ENCODE measurements around the gene MCM8. TPM values are rescaled to one million over a fixed set of nuclear protein-coding genes. Genes with fewer than 3 reads are reported as not detected.
A peak's percentile ranks its signal among the peaks of the same experiment; 100 is the strongest.

MCM8 gene
- total and polyA plus RNA-seq, 2 experiments from 2014 or later, result 1.5 to 7.7 TPM

- no peak overlapping the region for H2AFZ ChIP-seq
- no peak overlapping the region for H3K4me3 ChIP-seq
- H3K27me3 ChIP-seq (replicated peaks; ENCODE audit: insufficient read depth), result peaks cover 4% of the 10 kb centered on the region; the same call in 1 of the 2 replicates
- no peak overlapping the region for H3K27ac ChIP-seq
- H3K9me2 ChIP-seq (ENCODE audit: insufficient read depth), result no peaks in the 10 kb centered on the region
- no peak for DNase-seq
- no peaks in the 10 kb centered on the region for H3K79me2 ChIP-seq (ENCODE audit: insufficient read depth)
- in situ Hi-C loops (cut with MboI), result no loop called here
- no peaks in the 10 kb centered on the region for H3K9me3 ChIP-seq (ENCODE audit: low read depth)
- H4K20me1 ChIP-seq (ENCODE audit: insufficient read depth), result no peaks in the 10 kb centered on the region
- H3K4me1 ChIP-seq (ENCODE audit: insufficient read depth), result no peaks in the 10 kb centered on the region
- H3K4me2 ChIP-seq (ENCODE audit: unreplicated experiment), result no peak overlapping the region
- whole genome bisulfite sequencing, 2 experiments (ENCODE audit: low coverage in 1 of 2, low lambda C conversion rate in 2 of 2, missing lambda C conversion rate in 2 of 2), result 96 to 98% methylated on average over 1 of the region's 1 CpG
- TF ChIP-seq EZH2phosphoT487 (IDR thresholded peaks at IDR 0.05; ENCODE audit: insufficient read depth, low read depth) (no peak), EZH2 (IDR thresholded peaks at IDR 0.05; ENCODE audit: insufficient read depth, poor library complexity, severe bottlenecking) (no peak)
- no peak overlapping the region for H3K9ac ChIP-seq
- peaks cover 9% of the 10 kb centered on the region; the same call in 1 of the 2 replicates for H3K36me3 ChIP-seq (ENCODE audit: low read depth)
- peaks cover 4% of the 10 kb centered on the region; the same call in 1 of the 2 replicates for H3F3A ChIP-seq (ENCODE audit: insufficient read depth)
These were observed 15.1 kb upstream of the MCM8 start for GRCh38 chr20:5935384-5935783.

GRCh38 chr20:5936238-5936637 lies 14.2 kb upstream of the MCM8 start:
- peaks cover 18% of the 10 kb centered on the region for H3K36me3 ChIP-seq (ENCODE audit: low read depth)
- DNase-seq, result no peak
- H3K4me3 ChIP-seq, result no peak overlapping the region
- no peaks in the 10 kb centered on the region for H4K20me1 ChIP-seq (ENCODE audit: insufficient read depth)
- no peak overlapping the region for H3K4me2 ChIP-seq (ENCODE audit: unreplicated experiment)
- H3K4me1 ChIP-seq (ENCODE audit: insufficient read depth), result no peaks in the 10 kb centered on the region
- H3K79me2 ChIP-seq (ENCODE audit: insufficient read depth), result no peaks in the 10 kb centered on the region
- H3K27me3 ChIP-seq (replicated peaks; ENCODE audit: insufficient read depth), result peaks cover 2% of the 10 kb centered on the region; the same call in 1 of the 2 replicates
- TF ChIP-seq EZH2 (IDR thresholded peaks at IDR 0.05; ENCODE audit: insufficient read depth, poor library complexity, severe bottlenecking), result no peak
- no peak for TF ChIP-seq EZH2phosphoT487 (IDR thresholded peaks at IDR 0.05; ENCODE audit: insufficient read depth, low read depth)
- H2AFZ ChIP-seq, result no peak overlapping the region
- in situ Hi-C loops (cut with MboI), result no loop called here
- H3K9me3 ChIP-seq (ENCODE audit: low read depth), result no peaks in the 10 kb centered on the region
- no peak overlapping the region for H3K27ac ChIP-seq
- no peak overlapping the region for H3K9ac ChIP-seq
- 88 to 90% methylated on average over 3 of the region's 3 CpGs for WGBS, 2 experiments (ENCODE audit: low coverage in 1 of 2, low lambda C conversion rate in 2 of 2, missing lambda C conversion rate in 2 of 2)
- H3K9me2 ChIP-seq (ENCODE audit: insufficient read depth), result no peaks in the 10 kb centered on the region
- H3F3A ChIP-seq (ENCODE audit: insufficient read depth), result peaks cover 4% of the 10 kb centered on the region; the same call in 1 of the 2 replicates

DNA sequence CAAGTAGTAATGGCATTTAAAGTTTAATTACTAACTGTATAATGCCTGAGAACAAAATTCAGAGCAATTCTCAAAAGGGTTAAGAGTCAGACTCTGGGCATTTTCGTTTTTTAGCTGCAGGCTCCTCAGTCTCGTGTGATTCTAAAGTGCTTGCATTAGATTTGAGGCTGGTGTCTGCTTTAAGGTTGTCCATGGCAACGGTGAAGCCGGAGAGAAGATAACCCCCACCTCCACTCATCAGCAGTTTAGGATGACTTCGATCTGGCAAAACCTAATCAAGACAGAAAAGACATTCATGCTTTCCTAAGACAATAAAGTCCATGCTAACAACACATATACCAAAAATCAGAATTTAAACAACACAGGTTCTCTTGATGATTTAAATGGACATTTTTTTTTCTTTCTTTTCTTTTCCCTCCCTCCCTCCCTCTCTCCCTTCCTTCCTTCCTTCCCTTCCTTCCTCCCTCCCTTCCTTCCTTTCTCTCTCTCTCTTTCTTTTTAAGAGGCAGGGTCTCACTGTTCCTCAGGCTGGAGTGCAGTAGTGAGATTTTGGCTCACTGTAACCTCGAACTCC lies 11.9 kb upstream of the MCM8 start:
- Histone ChIP-seq H3K4me3 (no peak overlapping the region), H3K4me2 (ENCODE audit: unreplicated experiment) (no peak overlapping the region), H3K4me1 (ENCODE audit: insufficient read depth) (no peaks in the 10 kb centered on the region), H3F3A (ENCODE audit: insufficient read depth) (peaks cover 4% of the 10 kb centered on the region; the same call in 1 of the 2 replicates), H3K79me2 (ENCODE audit: insufficient read depth) (no peaks in the 10 kb centered on the region), H3K9me3 (ENCODE audit: low read depth) (no peaks in the 10 kb centered on the region), H3K9me2 (ENCODE audit: insufficient read depth) (no peaks in the 10 kb centered on the region), H3K27me3 (replicated peaks; ENCODE audit: insufficient read depth) (no peaks in the 10 kb centered on the region), H3K36me3 (ENCODE audit: low read depth) (peaks cover 39% of the 10 kb centered on the region), H3K27ac (no peak overlapping the region), H4K20me1 (ENCODE audit: insufficient read depth) (no peaks in the 10 kb centered on the region), H2AFZ (no peak overlapping the region), H3K9ac (no peak overlapping the region)
- WGBS, 2 experiments (ENCODE audit: low coverage in 1 of 2, low lambda C conversion rate in 2 of 2, missing lambda C conversion rate in 2 of 2), result 66 to 67% methylated on average over 6 of the region's 6 CpGs
- DNase-seq, result no peak
- TF ChIP-seq EZH2phosphoT487 (IDR thresholded peaks at IDR 0.05; ENCODE audit: insufficient read depth, low read depth), result no peak
- TF ChIP-seq EZH2 (IDR thresholded peaks at IDR 0.05; ENCODE audit: insufficient read depth, poor library complexity, severe bottlenecking), result no peak
- in situ Hi-C loops (cut with MboI), result no loop called here

GRCh38 chr20:5945963-5946362 lies 4.5 kb upstream of the MCM8 start:
- H3K27me3 ChIP-seq (replicated peaks; ENCODE audit: insufficient read depth), result no peaks in the 10 kb centered on the region
- DNase-seq, result peak; percentile 79
- peaks cover 15% of the 10 kb centered on the region for H3F3A ChIP-seq (ENCODE audit: insufficient read depth)
- no peak overlapping the region for H3K4me3 ChIP-seq
- H3K9ac ChIP-seq, result no peak overlapping the region
- no peaks in the 10 kb centered on the region for H3K9me3 ChIP-seq (ENCODE audit: low read depth)
- in situ Hi-C loops (cut with MboI), result no loop called here
- WGBS, 2 experiments (ENCODE audit: low coverage in 1 of 2, low lambda C conversion rate in 2 of 2, missing lambda C conversion rate in 2 of 2), result 51 to 64% methylated on average over 3 of the region's 3 CpGs
- 0 out of 2 replicates have a peak, but pooled peaks cover 8% of the 10 kb centered on the region for H3K4me1 ChIP-seq (ENCODE audit: insufficient read depth)
- H2AFZ ChIP-seq, result no peak overlapping the region
- H3K79me2 ChIP-seq (ENCODE audit: insufficient read depth), result peaks cover 31% of the 10 kb centered on the region
- H3K27ac ChIP-seq, result peak overlapping the region; percentile 20
- H3K4me2 ChIP-seq (ENCODE audit: unreplicated experiment), result no peak overlapping the region
- no peaks in the 10 kb centered on the region for H3K9me2 ChIP-seq (ENCODE audit: insufficient read depth)
- peaks cover 35% of the 10 kb centered on the region for H3K36me3 ChIP-seq (ENCODE audit: low read depth)
- TF ChIP-seq EZH2phosphoT487 (IDR thresholded peaks at IDR 0.05; ENCODE audit: insufficient read depth, low read depth) (no peak), EZH2 (IDR thresholded peaks at IDR 0.05; ENCODE audit: insufficient read depth, poor library complexity, severe bottlenecking) (no peak)
- H4K20me1 ChIP-seq (ENCODE audit: insufficient read depth), result no peaks in the 10 kb centered on the region

Data from GM23248 (cell line).